SK-N-SH (cell line): ENCODE results near the gene SPATA3. TPM values are rescaled to one million over a fixed set of nuclear protein-coding genes. Genes with fewer than 3 reads are reported as not detected.

Experiments
- CTCF ChIA-PET: fragments of 300-600, 350-600 bp; formaldehyde crosslinking; extraction: SDS; loops from one replicate; lab custom pipeline; 2021; lab: Yijun Ruan, JAX
- POLR2A ChIA-PET: fragments of 350-600 bp; sonication (Branson Sonifier 250); formaldehyde crosslinking; extraction: SDS; loops from one replicate; lab custom pipeline; 2020; ENCODE audit warnings: antibody characterized with exemption, inconsistent platforms; lab: Yijun Ruan, JAX
- DNase-seq: peaks from one replicate; pipeline ENCODE4 v3.0.0; 2012
- H2AFZ ChIP-seq: fragments of 200-600 bp; sonication (generic); 2 replicates; pipeline ENCODE4 v1.8.1; 2016; ENCODE audit warnings: antibody characterized with exemption, mild to moderate bottlenecking, low read depth
- H3F3A ChIP-seq: fragments of 200-600 bp; sonication (generic); replicated peaks from 2 replicates; pipeline ENCODE3; 2016; ENCODE audit warnings: antibody characterized with exemption, mild to moderate bottlenecking; ENCODE audit not compliant: insufficient read depth
- H3K27ac ChIP-seq, 2 experiments: fragments of 200-500 bp in 1 of 2; fragments of 200-600 bp in 1 of 2; sonication (Bioruptor generic) in 1 of 2; sonication (generic), shearing (Covaris generic) in 1 of 2; 2 replicates each; pipeline versions ENCODE4 v1.5.1 to v1.6.1; 2014 to 2016; ENCODE audit warnings: low read depth in 2 of 2, inconsistent platforms in 1 of 2, low read length in 1 of 2, mild to moderate bottlenecking in 1 of 2, mixed read lengths in 1 of 2
- H3K27me3 ChIP-seq: fragments of 200-600 bp; sonication (generic), shearing (Covaris generic); 2 replicates; pipeline ENCODE4 v1.6.1; 2016; ENCODE audit warnings: mixed run types; ENCODE audit not compliant: insufficient read depth
- H3K36me3 ChIP-seq, 2 experiments: fragments of 200-500 bp in 1 of 2; fragments of 200-600 bp in 1 of 2; sonication (Bioruptor generic) in 1 of 2; sonication (generic) in 1 of 2; replicated peaks in 1 of 2; 2 replicates each; pipeline versions ENCODE3 to v1.5.1; 2014 to 2016; ENCODE audit warnings: low read length in 1 of 2, mild to moderate bottlenecking in 1 of 2; ENCODE audit not compliant: insufficient read depth in 2 of 2, control insufficient read depth in 1 of 2
- H3K4me1 ChIP-seq, 2 experiments: fragments of 200-500 bp in 1 of 2; fragments of 200-600 bp in 1 of 2; sonication (Bioruptor generic) in 1 of 2; sonication (generic), shearing (Covaris generic) in 1 of 2; 2 replicates each; pipeline versions ENCODE4 v1.5.1 to v1.6.1; 2014 to 2016; ENCODE audit warnings: low read depth in 1 of 2, low read length in 1 of 2, mixed run types in 1 of 2; ENCODE audit not compliant: insufficient read depth in 2 of 2, control insufficient read depth in 1 of 2
- H3K4me2 ChIP-seq: fragments of 200-600 bp; sonication (generic), shearing (Covaris generic); 2 replicates; pipeline ENCODE4 v1.6.1; 2017; ENCODE audit warnings: mixed run types
- H3K4me3 ChIP-seq, 2 experiments: fragments of 200-500 bp in 1 of 2; fragments of 200-600 bp in 1 of 2; sonication (Bioruptor generic) in 1 of 2; sonication (generic), shearing (Covaris generic) in 1 of 2; 2 replicates each; pipeline versions ENCODE4 v1.5.1 to v1.8.1; 2014 to 2016; ENCODE audit warnings: low read depth in 2 of 2, inconsistent platforms in 1 of 2, low read length in 1 of 2, mild to moderate bottlenecking in 1 of 2, mixed read lengths in 1 of 2, moderate library complexity in 1 of 2
- H3K79me2 ChIP-seq: fragments of 200-600 bp; sonication (generic); 2 replicates; pipeline ENCODE4 v1.8.1; 2017; ENCODE audit warnings: mild to moderate bottlenecking; ENCODE audit not compliant: insufficient read depth
- H3K9ac ChIP-seq: fragments of 200-600 bp; sonication (generic); 2 replicates; pipeline ENCODE4 v1.6.1; 2017; ENCODE audit warnings: mixed run types
- H3K9me2 ChIP-seq: fragments of 200-600 bp; sonication (generic); 2 replicates; pipeline ENCODE4 v1.6.1; 2017; ENCODE audit warnings: mixed run types
- H3K9me3 ChIP-seq: fragments of 200-600 bp; sonication (generic); 2 replicates; pipeline ENCODE4 v1.6.1; 2017; ENCODE audit warnings: mixed run types, mild to moderate bottlenecking, moderate library complexity
- H4K20me1 ChIP-seq: fragments of 200-600 bp; sonication (generic); 2 replicates; pipeline ENCODE4 v1.6.1; 2017; ENCODE audit warnings: mild to moderate bottlenecking, mixed run types; ENCODE audit not compliant: insufficient read depth
- JUND ChIP-seq: IDR thresholded peaks from 2 replicates; pipeline ENCODE4 v1.4.0; 2012
- MEF2A ChIP-seq: IDR thresholded peaks from 2 replicates; pipeline ENCODE4 v1.4.0; 2012; ENCODE audit warnings: low read depth, borderline replicate concordance
- TAF1 ChIP-seq: IDR thresholded peaks from 2 replicates; pipeline ENCODE4 v1.6.1; 2012; ENCODE audit warnings: low read depth, mild to moderate bottlenecking, low read length, moderate library complexity, borderline replicate concordance
- TCF12 ChIP-seq: IDR thresholded peaks from 2 replicates; pipeline ENCODE4 v1.4.0; 2012
- WGBS: methylation state at CpG from one replicate; pipeline ENCODE4 v1.1.6; 2017; ENCODE audit warnings: low lambda C conversion rate; 5-methylcytosine and 5-hydroxymethylcytosine counted together
- polyA plus RNA-seq, 3 experiments: library from polyadenylated mRNA; depleted of rRNA; stranded (reverse); fragments of >200 nt; gene quantifications; 2 replicates each; pipeline ENCODE4 v1.2.3, GENCODE V29; 2012
- TF ChIP-seq, protein P1 (sequence below): fragments of 150-350 bp; IDR thresholded peaks from 2 replicates; pipeline ENCODE4 v1.6.1; 2016; ENCODE audit warnings: mild to moderate bottlenecking, low read depth, low read length

Gene SPATA3
- polyA plus RNA-seq, 1 of the 3 experiments (the other 2 are of a cell fraction): not detected

- H3F3A ChIP-seq: no peaks in the 10 kb centered on the region
- POLR2A ChIA-PET: no interaction called here
- CTCF ChIA-PET: interaction anchor here (1.5 to 2.6 kb wide), 2 partner anchors 18 to 145 kb away, joined by 4 to 11 read pairs; no protein-coding TSS in a partner anchor
- no peaks in the 10 kb centered on the region for H3K36me3 ChIP-seq
- no peak overlapping the region for H3K27ac ChIP-seq
- H3K9me2 ChIP-seq: no peaks in the 10 kb centered on the region
- DNase-seq: no peak
- TF ChIP-seq MEF2A: no peak
- no peak for TF ChIP-seq JUND
- TF ChIP-seq, all 33 proteins: peak for 0
- Histone ChIP-seq H3K4me1 (no peaks in the 10 kb centered on the region), H4K20me1 (no peaks in the 10 kb centered on the region), H3K27me3 (no peaks in the 10 kb centered on the region), H3K79me2 (no peaks in the 10 kb centered on the region), H2AFZ (no peak overlapping the region), H3K9me3 (no peaks in the 10 kb centered on the region), H3K4me2 (peak overlapping the region; percentile 20; the same call in 1 of the 2 replicates), H3K4me3 (no peak overlapping the region), H3K9ac (no peak overlapping the region)
- WGBS: 85% methylated on average over 11 of the region's 16 CpGs
Measured at GRCh38 chr2:230968921-230969658, 26.8 kb upstream of the SPATA3 start.

GRCh38 chr2:230969659-230970015 lies 26.3 kb upstream of the SPATA3 start:
- no peak for DNase-seq
- WGBS: 32% methylated on average over 2 of the region's 2 CpGs
- H3K4me1 ChIP-seq: no peaks in the 10 kb centered on the region
- H3K9ac ChIP-seq: no peak overlapping the region
- no peak for TF ChIP-seq TCF12
- no peak overlapping the region for H2AFZ ChIP-seq
- no peak overlapping the region for H3K4me3 ChIP-seq
- ChIA-PET POLR2A (no interaction called here), CTCF (interaction anchor here (2.6 kb wide), 1 partner anchor 18 kb away, joined by 11 read pairs; no protein-coding TSS in a partner anchor)
- peak overlapping the region; percentile 20; the same call in 1 of the 2 replicates for H3K4me2 ChIP-seq
- H3K36me3 ChIP-seq: no peaks in the 10 kb centered on the region
- H3K9me2 ChIP-seq: no peaks in the 10 kb centered on the region
- H3F3A ChIP-seq: no peaks in the 10 kb centered on the region
- H4K20me1 ChIP-seq: no peaks in the 10 kb centered on the region
- H3K27ac ChIP-seq: no peak overlapping the region
- H3K79me2 ChIP-seq: no peaks in the 10 kb centered on the region
- H3K9me3 ChIP-seq: no peaks in the 10 kb centered on the region
- no peaks in the 10 kb centered on the region for H3K27me3 ChIP-seq

DNA sequence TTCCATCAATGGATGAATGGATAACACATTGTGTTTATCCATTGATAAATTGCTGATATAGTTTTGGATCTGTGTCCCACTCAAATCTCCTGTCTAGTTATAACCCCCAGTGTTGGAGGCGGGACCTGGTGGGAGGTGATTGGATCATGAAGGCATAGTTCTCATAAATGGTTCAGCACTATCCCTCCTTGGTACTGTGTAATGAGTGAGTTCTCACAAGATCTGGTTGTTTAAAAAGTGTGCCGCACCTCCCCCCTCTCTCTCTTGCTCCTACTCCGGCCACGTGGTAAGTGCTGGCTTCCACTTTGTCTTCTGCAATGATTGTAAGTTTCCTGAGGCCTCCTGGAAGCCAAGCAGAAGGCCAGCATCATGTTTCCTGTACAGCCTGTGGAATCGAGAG lies 23.9 kb upstream of the SPATA3 start:
- Histone ChIP-seq H3K27ac (no peak overlapping the region), H3K9me3 (no peaks in the 10 kb centered on the region), H2AFZ (no peak overlapping the region), H3K9ac (no peak overlapping the region), H3K79me2 (no peaks in the 10 kb centered on the region), H3K9me2 (no peaks in the 10 kb centered on the region), H3K4me1 (no peaks in the 10 kb centered on the region), H3F3A (no peaks in the 10 kb centered on the region), H4K20me1 (no peaks in the 10 kb centered on the region), H3K4me2 (no peak overlapping the region), H3K27me3 (0 out of 2 replicates have a peak, but pooled peaks cover 7% of the 10 kb centered on the region), H3K36me3 (no peaks in the 10 kb centered on the region), H3K4me3 (no peak overlapping the region)
- CTCF ChIA-PET: interaction anchor here (2.6 kb wide), 1 partner anchor 15 kb away, joined by 11 read pairs; no protein-coding TSS in a partner anchor
- 55% methylated on average over 5 of the region's 5 CpGs for WGBS
- no peak for DNase-seq
- POLR2A ChIA-PET: no interaction called here
- TF ChIP-seq, protein P1, sequence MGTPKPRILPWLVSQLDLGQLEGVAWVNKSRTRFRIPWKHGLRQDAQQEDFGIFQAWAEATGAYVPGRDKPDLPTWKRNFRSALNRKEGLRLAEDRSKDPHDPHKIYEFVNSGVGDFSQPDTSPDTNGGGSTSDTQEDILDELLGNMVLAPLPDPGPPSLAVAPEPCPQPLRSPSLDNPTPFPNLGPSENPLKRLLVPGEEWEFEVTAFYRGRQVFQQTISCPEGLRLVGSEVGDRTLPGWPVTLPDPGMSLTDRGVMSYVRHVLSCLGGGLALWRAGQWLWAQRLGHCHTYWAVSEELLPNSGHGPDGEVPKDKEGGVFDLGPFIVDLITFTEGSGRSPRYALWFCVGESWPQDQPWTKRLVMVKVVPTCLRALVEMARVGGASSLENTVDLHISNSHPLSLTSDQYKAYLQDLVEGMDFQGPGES: no peak
- TF ChIP-seq TAF1: no peak
